ENCODE measurements around the gene PITPNC1.

The PITPNC1 gene

DNA sequence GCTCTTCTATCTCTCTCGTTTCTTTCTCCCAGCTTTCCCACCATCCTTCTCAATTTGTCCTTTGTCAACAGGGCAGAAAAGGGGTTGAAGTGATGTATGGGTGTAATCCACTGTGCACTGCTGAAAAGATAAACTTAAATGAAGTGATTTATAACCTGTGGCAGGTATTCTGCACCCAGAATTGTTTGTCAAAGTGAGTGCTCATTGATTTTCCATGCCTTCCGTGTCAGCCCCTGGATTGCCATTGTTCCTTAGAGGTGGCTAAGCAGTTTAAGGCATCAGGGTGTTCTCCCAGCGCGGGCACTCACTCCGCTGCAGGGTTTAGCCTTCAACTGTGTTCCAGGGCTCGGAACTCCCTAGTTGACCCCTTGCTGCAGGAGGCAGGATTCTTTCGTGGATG, 82.9 kb downstream of the PITPNC1 start:
- no peak for DNase-seq (ENCODE audit: low read depth)
- H3K4me3 ChIP-seq (ENCODE audit: control insufficient read depth, low read depth, low read length), result no peak overlapping the region
- TF ChIP-seq, protein P1, sequence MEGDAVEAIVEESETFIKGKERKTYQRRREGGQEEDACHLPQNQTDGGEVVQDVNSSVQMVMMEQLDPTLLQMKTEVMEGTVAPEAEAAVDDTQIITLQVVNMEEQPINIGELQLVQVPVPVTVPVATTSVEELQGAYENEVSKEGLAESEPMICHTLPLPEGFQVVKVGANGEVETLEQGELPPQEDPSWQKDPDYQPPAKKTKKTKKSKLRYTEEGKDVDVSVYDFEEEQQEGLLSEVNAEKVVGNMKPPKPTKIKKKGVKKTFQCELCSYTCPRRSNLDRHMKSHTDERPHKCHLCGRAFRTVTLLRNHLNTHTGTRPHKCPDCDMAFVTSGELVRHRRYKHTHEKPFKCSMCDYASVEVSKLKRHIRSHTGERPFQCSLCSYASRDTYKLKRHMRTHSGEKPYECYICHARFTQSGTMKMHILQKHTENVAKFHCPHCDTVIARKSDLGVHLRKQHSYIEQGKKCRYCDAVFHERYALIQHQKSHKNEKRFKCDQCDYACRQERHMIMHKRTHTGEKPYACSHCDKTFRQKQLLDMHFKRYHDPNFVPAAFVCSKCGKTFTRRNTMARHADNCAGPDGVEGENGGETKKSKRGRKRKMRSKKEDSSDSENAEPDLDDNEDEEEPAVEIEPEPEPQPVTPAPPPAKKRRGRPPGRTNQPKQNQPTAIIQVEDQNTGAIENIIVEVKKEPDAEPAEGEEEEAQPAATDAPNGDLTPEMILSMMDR (conservative IDR thresholded peaks at IDR 0.05; ENCODE audit: control insufficient read depth, insufficient read depth, low read depth, low read length), result no peak

DNA sequence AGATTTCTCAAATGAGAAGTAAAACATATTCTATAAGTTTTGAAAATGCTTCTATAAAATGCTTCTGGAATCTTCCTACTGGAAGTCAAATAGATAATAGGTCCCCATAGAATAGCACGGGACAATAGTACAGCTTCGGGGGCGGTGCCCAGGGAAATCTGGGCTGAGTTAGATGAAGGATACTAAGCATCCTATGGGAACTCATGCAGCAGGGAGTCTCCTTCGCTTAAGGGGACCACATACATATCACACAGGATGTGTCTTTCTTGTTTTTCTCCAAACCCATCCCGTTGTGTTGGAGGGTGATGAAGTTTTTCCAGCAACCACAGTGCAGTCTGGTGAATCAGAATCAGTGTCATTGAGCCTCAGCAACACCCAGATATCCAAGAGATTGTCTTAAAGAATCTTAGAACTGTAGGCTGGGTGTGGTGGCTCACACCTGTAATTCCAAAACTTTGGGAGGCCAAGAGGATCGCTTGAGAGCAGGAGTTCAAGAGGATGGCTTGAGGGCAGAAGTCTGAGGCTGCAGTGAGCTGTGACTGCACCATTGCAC, 84.2 kb downstream of the PITPNC1 start:
- DNase-seq (ENCODE audit: low read depth), result no peak
- H3K4me3 ChIP-seq (ENCODE audit: control insufficient read depth, low read depth, low read length), result no peak overlapping the region
- TF ChIP-seq, protein P1 (conservative IDR thresholded peaks at IDR 0.05; ENCODE audit: control insufficient read depth, insufficient read depth, low read depth, low read length), result no peak

DNA sequence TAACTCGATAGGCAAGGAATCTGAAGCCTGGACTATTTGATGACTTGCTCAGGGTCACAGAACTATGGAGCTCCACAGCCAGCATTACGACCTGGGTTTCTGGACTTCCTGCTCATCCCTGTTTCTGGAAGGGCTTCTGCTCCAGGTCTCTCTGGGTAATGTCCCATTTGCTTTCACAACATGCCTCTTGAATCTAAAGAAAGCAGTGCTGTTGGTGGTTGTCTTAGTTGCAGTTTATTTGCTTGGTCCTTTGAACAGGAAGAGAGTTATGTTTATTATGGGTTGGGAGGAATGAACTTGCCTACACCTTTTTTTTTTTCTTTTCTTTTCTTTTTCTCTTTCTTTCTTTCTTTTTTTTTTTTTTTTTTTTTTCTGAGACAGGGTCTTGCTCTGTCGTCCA, 84.8 kb downstream of the PITPNC1 start:
- no peak for DNase-seq (ENCODE audit: low read depth)
- TF ChIP-seq, protein P1 (conservative IDR thresholded peaks at IDR 0.05; ENCODE audit: control insufficient read depth, insufficient read depth, low read depth, low read length), result no peak
- no peak overlapping the region for H3K4me3 ChIP-seq (ENCODE audit: control insufficient read depth, low read depth, low read length)

DNA sequence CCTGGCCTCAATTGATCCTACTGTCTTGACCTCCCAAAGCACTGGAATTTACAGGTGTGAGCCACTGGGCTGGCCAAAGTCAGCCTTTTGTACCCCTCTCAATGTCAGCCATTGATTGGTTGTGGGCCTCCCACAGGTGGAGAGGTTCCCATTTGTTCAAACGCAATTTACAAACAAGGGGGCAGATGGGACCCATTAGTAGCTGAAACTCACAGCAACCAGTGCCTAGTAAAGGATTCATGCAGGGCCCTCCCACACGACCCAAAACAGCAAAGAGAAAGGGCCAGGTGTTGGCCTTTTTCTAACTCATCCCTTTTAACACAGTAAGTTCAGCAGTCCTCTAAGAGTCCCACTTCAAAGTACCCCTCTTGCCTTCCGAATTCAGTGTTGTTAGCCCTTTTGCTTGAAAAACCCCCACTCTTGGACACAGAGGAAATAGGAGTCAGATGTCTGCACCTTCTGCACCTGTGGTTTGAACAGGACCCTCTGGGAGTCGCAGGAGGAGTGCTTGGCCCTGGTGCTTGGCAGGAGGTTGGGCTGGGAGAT, 89.2 kb downstream of the PITPNC1 start:
- no peak for DNase-seq (ENCODE audit: low read depth)
- no peak overlapping the region for H3K4me3 ChIP-seq (ENCODE audit: control insufficient read depth, low read depth, low read length)
- TF ChIP-seq, protein P1 (conservative IDR thresholded peaks at IDR 0.05; ENCODE audit: control insufficient read depth, insufficient read depth, low read depth, low read length), result no peak

DNA sequence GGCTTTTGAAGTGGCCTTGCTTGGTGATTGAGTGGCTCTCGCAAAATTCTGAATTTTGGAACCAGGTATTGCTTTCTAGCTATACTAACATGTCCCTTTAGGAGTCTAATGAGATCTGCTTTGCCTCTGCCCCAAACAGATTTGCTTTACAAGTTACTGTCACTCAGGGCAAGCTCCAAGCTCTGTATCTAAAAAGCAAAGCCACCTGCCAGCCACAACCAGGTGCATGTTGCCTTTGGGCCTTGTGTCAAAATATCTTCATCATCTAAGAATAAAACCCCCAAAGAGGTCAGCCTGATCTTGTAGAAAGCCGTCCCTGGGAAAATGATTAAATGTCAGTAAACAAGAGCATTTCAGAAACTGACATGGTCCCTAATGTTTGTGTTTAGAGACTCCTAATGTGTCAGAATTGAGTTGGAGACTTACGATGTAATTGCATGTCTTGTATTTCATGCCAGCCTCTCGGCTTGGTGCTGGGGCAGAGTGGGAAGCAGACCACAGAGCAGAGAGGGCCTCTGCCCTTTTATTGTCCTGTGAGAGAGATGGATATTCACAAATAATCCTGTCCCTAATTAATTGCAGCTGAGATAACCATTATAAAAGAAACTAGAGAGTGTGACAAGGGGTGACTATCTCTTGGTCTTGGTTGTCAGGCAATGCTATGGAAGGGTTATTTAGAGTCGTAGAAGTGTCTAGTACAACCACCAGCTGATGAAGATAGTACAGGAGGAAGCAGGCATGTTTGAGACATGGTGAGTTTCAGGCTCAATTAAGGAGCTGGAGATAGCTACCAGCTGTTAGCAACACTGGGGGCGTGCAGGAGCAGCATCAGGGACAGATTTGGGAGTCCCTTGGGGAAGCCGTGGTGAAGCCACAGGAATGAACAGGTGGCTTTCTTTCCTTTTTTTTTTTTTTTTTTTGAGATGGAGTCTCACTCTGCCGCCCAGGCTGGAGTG, 90.7 kb downstream of the PITPNC1 start:
- H3K4me3 ChIP-seq (ENCODE audit: control insufficient read depth, low read depth, low read length), result no peak overlapping the region
- TF ChIP-seq, protein P1 (conservative IDR thresholded peaks at IDR 0.05; ENCODE audit: control insufficient read depth, insufficient read depth, low read depth, low read length), result no peak
- no peak for DNase-seq (ENCODE audit: low read depth)

DNA sequence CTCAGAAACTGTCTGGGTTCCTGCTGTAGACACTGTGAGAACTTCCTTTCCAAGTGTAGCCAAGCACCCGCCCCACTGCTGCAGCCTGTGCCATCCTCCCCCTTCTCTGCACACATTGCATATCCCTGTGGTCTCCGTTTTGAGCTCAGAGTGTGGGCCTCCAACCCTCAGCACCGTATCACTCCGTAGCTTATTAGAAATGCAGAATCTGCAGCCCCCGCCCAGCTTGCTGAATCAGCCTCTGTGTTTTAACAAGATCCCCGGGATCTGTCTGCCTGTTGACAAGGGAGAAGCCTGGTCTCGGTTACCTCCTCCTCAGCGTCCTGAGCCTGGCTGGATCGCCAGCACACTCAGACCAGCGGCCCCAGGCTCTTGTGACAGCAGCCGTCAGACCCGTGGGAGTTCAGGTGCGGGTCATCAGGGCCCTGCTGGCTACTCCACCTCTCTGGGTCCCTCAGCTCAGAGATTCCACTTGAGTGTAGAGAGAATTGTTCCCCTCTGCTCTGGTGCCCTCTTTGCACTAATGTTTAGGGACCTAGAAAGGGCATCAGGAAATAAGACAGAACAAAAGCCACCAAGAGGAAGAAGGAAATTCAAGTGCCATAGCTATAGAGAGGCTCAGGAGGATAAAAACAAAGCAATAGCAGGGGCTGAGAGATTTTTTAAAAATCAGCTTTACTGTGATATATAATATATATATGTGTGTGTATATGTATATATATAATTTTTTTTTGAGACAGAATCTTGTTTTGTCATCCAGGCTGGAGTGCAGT, 92.3 kb downstream of the PITPNC1 start:
- no peak overlapping the region for H3K4me3 ChIP-seq (ENCODE audit: control insufficient read depth, low read depth, low read length)
- TF ChIP-seq, protein P1 (conservative IDR thresholded peaks at IDR 0.05; ENCODE audit: control insufficient read depth, insufficient read depth, low read depth, low read length), result no peak
- no peak for DNase-seq (ENCODE audit: low read depth)

Measured in fibroblast of mammary gland (primary cell).